Naive thymus-derived CD4-positive, alpha-beta T cell (primary cell): Measurements from ENCODE around the gene DERA. TPM values are rescaled to one million over a fixed set of nuclear protein-coding genes. Genes with fewer than 3 reads are reported as not detected.

Experiments
- ATAC-seq: fragments of 150-1000 bp; cut with Tn5 transposase; 2 replicates; pipeline ENCODE4 v1.10.0; 2021; ENCODE audit warnings: mild to moderate bottlenecking, moderate library complexity
- CTCF ChIA-PET: fragments of 350-600 bp; sonication (Branson Sonifier 250); formaldehyde crosslinking; loops from one replicate; lab custom pipeline; 2021; ENCODE audit warnings: antibody characterized with exemption; lab: Charles Lee
- POLR2A ChIA-PET: fragments of 350-600 bp; sonication (Branson Sonifier 250); formaldehyde crosslinking; loops from one replicate; lab custom pipeline; 2021; ENCODE audit warnings: antibody characterized with exemption, inconsistent platforms; lab: Charles Lee
- DNase-seq, 9 donors: peaks; one replicate each; pipeline versions ENCODE4 v3.0.0 to v3.0.0-alpha.2; 2020 to 2022; ENCODE audit warnings: mixed read lengths in 1 of 9
- H3K27ac ChIP-seq: one replicate; pipeline ENCODE4 v1.7.0; 2013; ENCODE audit warnings: mild to moderate bottlenecking, low read depth, low read length, moderate library complexity
- H3K27me3 ChIP-seq, 2 donors: one replicate each; pipeline ENCODE4 v1.7.0; 2013; ENCODE audit warnings: low read length in 2 of 2, mild to moderate bottlenecking in 2 of 2, moderate library complexity in 2 of 2; ENCODE audit not compliant: control insufficient read depth in 2 of 2, insufficient read depth in 2 of 2
- H3K36me3 ChIP-seq, 3 experiments: 1 replicate in 2 of 3; 2 replicates in 1 of 3; pipeline ENCODE4 v1.7.0; 2013; ENCODE audit warnings: low read length in 3 of 3, mild to moderate bottlenecking in 3 of 3, moderate library complexity in 1 of 3; ENCODE audit not compliant: insufficient read depth in 3 of 3, control insufficient read depth in 2 of 3
- H3K4me1 ChIP-seq, 2 donors: one replicate each; pipeline ENCODE4 v1.7.0; 2013; ENCODE audit warnings: low read length in 2 of 2, mild to moderate bottlenecking in 2 of 2, moderate library complexity in 1 of 2; ENCODE audit not compliant: control insufficient read depth in 2 of 2, insufficient read depth in 2 of 2
- H3K4me3 ChIP-seq: 2 replicates; pipeline ENCODE4 v1.7.0; 2013; ENCODE audit warnings: mild to moderate bottlenecking, low read length
- H3K9me3 ChIP-seq, 3 experiments: 1 replicate in 2 of 3; 2 replicates in 1 of 3; pipeline ENCODE4 v1.7.0; 2013; ENCODE audit warnings: low read length in 3 of 3; ENCODE audit not compliant: control insufficient read depth in 2 of 3
- H3K27ac Mint-ChIP-seq, 9 donors: one replicate each; pipeline ENCODE4 v1.8.0; 2020 to 2022; ENCODE audit warnings: mixed read lengths in 9 of 9, mild to moderate bottlenecking in 8 of 9, moderate library complexity in 5 of 9, inconsistent platforms in 2 of 9
- H3K27me3 Mint-ChIP-seq, 5 donors: one replicate each; pipeline ENCODE4 v1.8.0; 2021 to 2022; ENCODE audit warnings: mixed read lengths in 5 of 5, mild to moderate bottlenecking in 1 of 5
- H3K36me3 Mint-ChIP-seq, 5 donors: one replicate each; pipeline ENCODE4 v1.8.0; 2020 to 2022; ENCODE audit warnings: mixed read lengths in 5 of 5, mild to moderate bottlenecking in 3 of 5, inconsistent platforms in 1 of 5
- H3K4me1 Mint-ChIP-seq, 7 donors: one replicate each; pipeline ENCODE4 v1.8.0; 2020 to 2022; ENCODE audit warnings: mixed read lengths in 7 of 7, mild to moderate bottlenecking in 3 of 7, inconsistent platforms in 1 of 7
- H3K4me3 Mint-ChIP-seq, 10 donors: one replicate each; pipeline ENCODE4 v1.8.0; 2020 to 2022; ENCODE audit warnings: mild to moderate bottlenecking in 10 of 10, mixed read lengths in 10 of 10, moderate library complexity in 6 of 10, inconsistent platforms in 2 of 10
- H3K9me3 Mint-ChIP-seq, 11 donors: one replicate each; pipeline ENCODE4 v1.8.0; 2020 to 2022; ENCODE audit warnings: mixed read lengths in 11 of 11, mild to moderate bottlenecking in 4 of 11, inconsistent platforms in 1 of 11, moderate library complexity in 1 of 11
- intact Hi-C, 2 donors: fragments of 100-400 bp; cut with micrococcal nuclease; formaldehyde crosslinking; loops; one replicate each; pipeline ENCODE4 v1.15.1; 2023
- polyA plus RNA-seq, 2 donors: library from polyadenylated mRNA; unstranded; fragments of 300-500 nt; fragmentation: Illumina TruSeq; gene quantifications; one replicate each; pipeline ENCODE4 v1.2.3, GENCODE V29; 2021
- total RNA-seq, 6 experiments: library from RNA in 5 of 6; stranded (reverse) in 5 of 6; gene quantifications; 1 replicate in 5 of 6; 2 replicates in 1 of 6; pipeline ENCODE4 v1.2.3 and lab custom pipeline; 2021 to 2026

Gene DERA
- total RNA-seq (10 to 100 TPM in 4 of 5 experiments, 1 to 10 TPM in 1; 8.4 to 15.9 (median 12.2) TPM), polyA plus RNA-seq (10 to 100 TPM; 30.3 to 33.4 TPM), total RNA-seq (lab: John Stamatoyannopoulos, UW) (10.0 reads per million, percentile 35 among the genes with 10 or more reads in this experiment)

GRCh38 chr12:15910864-15911721 lies at the start of gene DERA:
DERA (plus strand) TSS chr12:15911332; CDS start chr12:15911384, 52 bp downstream.
- no peaks in the 10 kb centered on the region for H3K9me3 Mint-ChIP-seq
- ATAC-seq = peak; percentile 94
- POLR2A ChIA-PET = interaction anchor here (0.9 to 1.7 kb wide), 7 partner anchors 9 to 122 kb away, joined by 3 to 12 read pairs (median 4); partner anchors contain the start of genes EPS8 and STRAP
- no peaks in the 10 kb centered on the region for H3K27me3 ChIP-seq
- peaks cover 4 to 34% (median 21%) of the 10 kb centered on the region in 7 donors for H3K4me1 Mint-ChIP-seq
- CTCF ChIA-PET = interaction anchor here (0.6 to 1.5 kb wide), 7 partner anchors 8 to 1024 kb away, joined by 3 to 8 read pairs (median 3); no protein-coding TSS in a partner anchor
- peak; percentile 38 to 69 (median 57) for DNase-seq
- no peaks in the 10 kb centered on the region for H3K9me3 ChIP-seq
- no peaks in the 10 kb centered on the region for H3K27me3 Mint-ChIP-seq
- peaks cover 0 to 4% (median 0%) of the 10 kb centered on the region in 5 donors for H3K36me3 Mint-ChIP-seq
- peak within 1 kb of the TSS; percentile 82 to 95 (median 87) for H3K27ac Mint-ChIP-seq
- H3K4me1 ChIP-seq = peaks cover 0 to 4% of the 10 kb centered on the region in 2 donors
- intact Hi-C loops = loop anchor here (1.0 kb wide), 2 partner anchors 12 to 29 kb away; partner anchors contain the start of gene STRAP (in 2 of the 2)
- H3K27ac ChIP-seq = peak within 1 kb of the TSS; percentile 78
- H3K4me3 Mint-ChIP-seq = peak within 1 kb of the TSS; percentile 87 to 97 (median 93)
- H3K4me3 ChIP-seq = peak within 1 kb of the TSS; percentile 90
- H3K36me3 ChIP-seq = no peaks in the 10 kb centered on the region

DNA sequence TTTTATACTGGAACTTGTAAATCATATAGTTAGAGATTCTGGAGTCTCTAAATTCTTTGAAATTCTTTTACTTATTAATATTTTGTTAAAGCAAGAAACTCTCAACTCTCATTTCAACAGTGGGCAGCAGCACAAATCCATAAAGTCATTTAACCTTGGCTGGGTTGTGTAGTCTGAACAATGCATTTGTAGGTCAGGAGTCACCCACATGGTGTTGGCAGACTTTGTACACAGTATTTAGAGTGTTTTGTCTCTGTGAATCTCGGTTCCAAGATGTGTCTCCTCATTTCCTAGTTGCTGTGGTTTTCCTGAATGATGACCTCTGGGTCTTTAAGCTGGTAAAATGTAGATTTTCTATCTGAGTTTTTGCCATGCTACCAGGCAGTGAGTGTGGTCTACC lies 49.7 kb upstream of the DERA start:
- Histone ChIP-seq H3K9me3 (no peaks in the 10 kb centered on the region), H3K4me1 (no peaks in the 10 kb centered on the region), H3K27me3 (no peaks in the 10 kb centered on the region), H3K27ac (no peak overlapping the region), H3K4me3 (no peak overlapping the region), H3K36me3 (no peaks in the 10 kb centered on the region)
- peaks cover 7 to 57% (median 25%) of the 10 kb centered on the region in 5 donors for H3K27me3 Mint-ChIP-seq
- intact Hi-C loops = no loop called here
- no peaks in the 10 kb centered on the region for H3K36me3 Mint-ChIP-seq
- H3K4me1 Mint-ChIP-seq = peaks cover 0 to 7% (median 5%) of the 10 kb centered on the region in 7 donors
- ChIA-PET POLR2A (interaction anchor here (0.6 kb wide), 1 partner anchor 49 kb away, joined by 3 read pairs; no protein-coding TSS in a partner anchor), CTCF (interaction anchor here (0.6 kb wide), 1 partner anchor 340 kb away, joined by 3 read pairs; no protein-coding TSS in a partner anchor)
- ATAC-seq (no peak), DNase-seq (no peak)
- H3K27ac Mint-ChIP-seq = no peak overlapping the region
- no peak overlapping the region for H3K4me3 Mint-ChIP-seq
- no peaks in the 10 kb centered on the region for H3K9me3 Mint-ChIP-seq

DNA sequence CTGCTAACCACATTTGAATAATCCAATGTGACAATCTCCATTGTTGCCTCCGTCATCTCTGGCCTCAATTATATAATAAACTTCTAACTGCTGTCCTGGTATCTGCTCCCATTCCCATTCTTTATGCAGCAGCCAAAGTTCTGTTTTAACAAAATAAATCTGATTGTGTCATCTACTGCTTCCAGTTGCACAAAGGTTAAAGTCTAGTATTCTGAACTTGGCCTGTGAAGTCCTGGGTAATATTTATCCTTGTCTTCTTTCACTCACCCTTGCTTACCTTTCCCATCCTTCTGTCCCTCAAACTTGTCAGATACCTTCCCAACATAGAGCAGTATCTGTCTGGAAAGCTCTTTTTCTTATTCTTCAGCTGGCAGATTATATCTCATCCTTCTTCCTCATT lies 48.3 kb upstream of the DERA start:
- H3K9me3 ChIP-seq = no peaks in the 10 kb centered on the region
- no peaks in the 10 kb centered on the region for H3K36me3 ChIP-seq
- Mint-ChIP-seq H3K4me1 (peaks cover 0 to 7% (median 5%) of the 10 kb centered on the region in 7 donors), H3K9me3 (peaks cover 0 to 4% (median 0%) of the 10 kb centered on the region in 11 donors), H3K27ac (no peak overlapping the region), H3K4me3 (no peak overlapping the region), H3K27me3 (peaks cover 7 to 56% (median 26%) of the 10 kb centered on the region in 5 donors), H3K36me3 (no peaks in the 10 kb centered on the region)
- no peak overlapping the region for H3K27ac ChIP-seq
- ChIA-PET CTCF (interaction anchor here (1.8 kb wide), 1 partner anchor 8 kb away, joined by 5 read pairs; no protein-coding TSS in a partner anchor), POLR2A (no interaction called here)
- no peaks in the 10 kb centered on the region for H3K4me1 ChIP-seq
- no peaks in the 10 kb centered on the region for H3K27me3 ChIP-seq
- DNase-seq = no peak
- intact Hi-C loops = no loop called here
- H3K4me3 ChIP-seq = no peak overlapping the region
- ATAC-seq = no peak

- no peaks in the 10 kb centered on the region for H3K4me1 ChIP-seq
- H3K27ac ChIP-seq = no peak overlapping the region
- Mint-ChIP-seq H3K27ac (no peak overlapping the region), H3K36me3 (no peaks in the 10 kb centered on the region), H3K4me3 (no peak overlapping the region), H3K27me3 (peaks cover 7 to 57% (median 26%) of the 10 kb centered on the region in 5 donors), H3K9me3 (peaks cover 0 to 8% (median 0%) of the 10 kb centered on the region in 11 donors), H3K4me1 (peaks cover 0 to 7% (median 5%) of the 10 kb centered on the region in 7 donors)
- ChIA-PET POLR2A (no interaction called here), CTCF (interaction anchor here (0.5 to 1.8 kb wide), 2 partner anchors 9 to 916 kb away, joined by 4 to 5 read pairs; no protein-coding TSS in a partner anchor)
- H3K4me3 ChIP-seq = no peak overlapping the region
- no peaks in the 10 kb centered on the region for H3K27me3 ChIP-seq
- DNase-seq (no peak), ATAC-seq (no peak)
- intact Hi-C loops = no loop called here
- no peaks in the 10 kb centered on the region for H3K9me3 ChIP-seq
- H3K36me3 ChIP-seq = no peaks in the 10 kb centered on the region
Measured at GRCh38 chr12:15863372-15863771, 47.8 kb upstream of the DERA start.

DNA sequence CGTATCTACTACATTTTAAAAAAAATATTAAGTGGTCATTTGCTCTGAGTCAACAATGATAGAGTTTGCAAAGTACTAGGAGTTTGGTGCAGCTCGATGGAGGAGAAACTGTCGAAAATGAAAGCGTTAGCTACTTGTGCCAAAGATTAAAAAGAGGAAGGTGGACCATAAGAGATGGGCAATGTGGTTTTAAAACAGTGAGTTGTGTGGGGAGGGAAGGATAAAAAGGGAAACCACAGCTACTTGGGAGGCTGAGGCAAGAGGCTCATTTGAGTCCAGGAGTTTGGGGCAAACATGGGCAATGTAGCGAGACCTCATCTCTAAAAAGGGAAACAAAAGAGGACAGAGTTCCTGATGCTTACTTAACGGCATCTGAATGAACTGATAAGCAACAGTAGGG lies 47.1 kb upstream of the DERA start:
- peaks cover 0 to 7% (median 5%) of the 10 kb centered on the region in 7 donors for H3K4me1 Mint-ChIP-seq
- no peaks in the 10 kb centered on the region for H3K9me3 ChIP-seq
- no peak for DNase-seq
- H3K4me3 ChIP-seq = no peak overlapping the region
- H3K36me3 Mint-ChIP-seq = peaks cover 0 to under 1% (median 0%) of the 10 kb centered on the region in 5 donors
- H3K27ac Mint-ChIP-seq = no peak overlapping the region
- no peak overlapping the region for H3K27ac ChIP-seq
- H3K27me3 Mint-ChIP-seq = peaks cover 2 to 51% (median 22%) of the 10 kb centered on the region in 5 donors
- ChIA-PET CTCF (interaction anchor here (0.5 to 1.8 kb wide), 2 partner anchors 9 to 916 kb away, joined by 4 to 5 read pairs; no protein-coding TSS in a partner anchor), POLR2A (no interaction called here)
- H3K27me3 ChIP-seq = no peaks in the 10 kb centered on the region
- peak overlapping the region in 9 of 10 donors; percentile 29 to 72 (median 55) for H3K4me3 Mint-ChIP-seq
- peak; percentile 57 for ATAC-seq
- H3K4me1 ChIP-seq = no peaks in the 10 kb centered on the region
- H3K36me3 ChIP-seq = no peaks in the 10 kb centered on the region
- intact Hi-C loops = no loop called here
- peaks cover 0 to 9% (median 0%) of the 10 kb centered on the region in 11 donors for H3K9me3 Mint-ChIP-seq

- CTCF ChIA-PET = interaction anchor here (0.7 kb wide), 2 partner anchors 10 to 198 kb away, joined by 5 to 6 read pairs; no protein-coding TSS in a partner anchor
- H3K27ac ChIP-seq = no peak overlapping the region
- H3K36me3 ChIP-seq = no peaks in the 10 kb centered on the region
- ATAC-seq = no peak
- intact Hi-C loops = no loop called here
- Mint-ChIP-seq H3K4me1 (peaks cover 0 to 7% (median 5%) of the 10 kb centered on the region in 7 donors), H3K4me3 (no peak overlapping the region), H3K9me3 (peaks cover 0 to 29% (median 3%) of the 10 kb centered on the region in 11 donors), H3K36me3 (peaks cover 0 to 9% (median 0%) of the 10 kb centered on the region in 5 donors), H3K27ac (no peak overlapping the region), H3K27me3 (peaks cover 6 to 27% (median 21%) of the 10 kb centered on the region in 5 donors)
- H3K4me1 ChIP-seq = no peaks in the 10 kb centered on the region
- no peak for DNase-seq
- no peaks in the 10 kb centered on the region for H3K9me3 ChIP-seq
- POLR2A ChIA-PET = no interaction called here
- no peak overlapping the region for H3K4me3 ChIP-seq
- H3K27me3 ChIP-seq = no peaks in the 10 kb centered on the region
Measured at GRCh38 chr12:15868186-15868585, 42.9 kb upstream of the DERA start.
